GM21717 (cell line): ENCODE results near the gene APEX2.
"Not testable (repeated sequence)": the region's sequence is repeated elsewhere in the genome, so short reads cannot be mapped to it uniquely, and the experiment has no call there.

ENCODE experiments used
- ATAC-seq: cut with Tn5 transposase; IDR thresholded peaks from one replicate; pipeline ENCODE4 v1.9.1; 2021; ENCODE audit warnings: mild to moderate bottlenecking, moderate library complexity; ENCODE audit not compliant: unreplicated experiment

Gene APEX2

GRCh38 chrX:55008571-55009358 is 8.6 kb downstream of the APEX2 start:
- no peak for ATAC-seq

GRCh38 chrX:55011294-55011693 is 11.1 kb downstream of the APEX2 start:
- no peak for ATAC-seq

GRCh38 chrX:55014897-55015299 is 14.7 kb downstream of the APEX2 start:
- no peak for ATAC-seq

GRCh38 chrX:55026143-55026542 is 26.0 kb downstream of the APEX2 start:
- ATAC-seq = no peak

- no peak for ATAC-seq
Observed at GRCh38 chrX:55026840-55027239, 26.7 kb downstream of the APEX2 start.

- no peak for ATAC-seq
Observed at GRCh38 chrX:55028040-55028439, 27.9 kb downstream of the APEX2 start.

- no peak for ATAC-seq
Observed at GRCh38 chrX:55028611-55029010, 28.4 kb downstream of the APEX2 start.

GRCh38 chrX:55029291-55029690 is 29.1 kb downstream of the APEX2 start:
- no peak for ATAC-seq

GRCh38 chrX:55030271-55031205 is 30.4 kb downstream of the APEX2 start, which contains the start of gene ALAS2:
Gene ALAS2, minus strand, starts transcription at chrX:55030977. Its CDS starts 4,977 bp downstream, at chrX:55026000.
- ATAC-seq = no peak

GRCh38 chrX:55033429-55033828 is 33.3 kb downstream of the APEX2 start:
- ATAC-seq = no peak

- ATAC-seq = no peak
Observed at GRCh38 chrX:55039471-55039870, 39.3 kb downstream of the APEX2 start.

GRCh38 chrX:55041514-55041913 is 41.4 kb downstream of the APEX2 start:
- no peak for ATAC-seq

- ATAC-seq = not testable (repeated sequence)
Observed at GRCh38 chrX:55050599-55050998, 50.4 kb downstream of the APEX2 start.

GRCh38 chrX:55056820-55057674 is 56.9 kb downstream of the APEX2 start:
- no peak for ATAC-seq

GRCh38 chrX:55057675-55058249 is 57.6 kb downstream of the APEX2 start:
- no peak for ATAC-seq
